WERI-Rb-1 (cell line): ENCODE data around the gene NUP160.
A peak's percentile ranks its signal among the peaks of the same experiment; 100 is the strongest.
"Not testable (repeated sequence)": the region's sequence is repeated elsewhere in the genome, so short reads cannot be mapped to it uniquely, and the experiment has no call there.

Experiments
- DNase-seq: peaks from one replicate; pipeline ENCODE4 v3.0.0-alpha.2; 2020
- H3K27ac ChIP-seq: fragments of 250-450 bp; sonication (Bioruptor Pico); 2 replicates; pipeline ENCODE4 v1.5.1; 2020; ENCODE audit warnings: mild to moderate bottlenecking, moderate library complexity
- H3K27me3 ChIP-seq: fragments of 250-450 bp; sonication (Bioruptor Pico); 2 replicates; pipeline ENCODE4 v1.5.1; 2021; ENCODE audit warnings: mild to moderate bottlenecking, low read depth, moderate library complexity; ENCODE audit not compliant: insufficient read depth, severe bottlenecking
- H3K36me3 ChIP-seq: fragments of 250-450 bp; sonication (Bioruptor Pico); 2 replicates; pipeline ENCODE4 v1.5.1; 2020; ENCODE audit warnings: mild to moderate bottlenecking, moderate library complexity
- H3K4me3 ChIP-seq: 2 replicates; pipeline ENCODE4 v1.5.1; 2011; ENCODE audit warnings: low read depth, mild to moderate bottlenecking, control low read depth, low read length
- H3K9me3 ChIP-seq: fragments of 250-450 bp; sonication (Bioruptor Pico); 2 replicates; pipeline ENCODE4 v1.5.1; 2021; ENCODE audit warnings: mild to moderate bottlenecking, moderate library complexity; ENCODE audit not compliant: severe bottlenecking
- TF ChIP-seq, protein P1 (sequence below): IDR thresholded peaks from 2 replicates; pipeline ENCODE4 v1.5.1; 2011; ENCODE audit warnings: low read depth, mild to moderate bottlenecking, control low read depth, inconsistent platforms, low read length

Gene NUP160, protein sequence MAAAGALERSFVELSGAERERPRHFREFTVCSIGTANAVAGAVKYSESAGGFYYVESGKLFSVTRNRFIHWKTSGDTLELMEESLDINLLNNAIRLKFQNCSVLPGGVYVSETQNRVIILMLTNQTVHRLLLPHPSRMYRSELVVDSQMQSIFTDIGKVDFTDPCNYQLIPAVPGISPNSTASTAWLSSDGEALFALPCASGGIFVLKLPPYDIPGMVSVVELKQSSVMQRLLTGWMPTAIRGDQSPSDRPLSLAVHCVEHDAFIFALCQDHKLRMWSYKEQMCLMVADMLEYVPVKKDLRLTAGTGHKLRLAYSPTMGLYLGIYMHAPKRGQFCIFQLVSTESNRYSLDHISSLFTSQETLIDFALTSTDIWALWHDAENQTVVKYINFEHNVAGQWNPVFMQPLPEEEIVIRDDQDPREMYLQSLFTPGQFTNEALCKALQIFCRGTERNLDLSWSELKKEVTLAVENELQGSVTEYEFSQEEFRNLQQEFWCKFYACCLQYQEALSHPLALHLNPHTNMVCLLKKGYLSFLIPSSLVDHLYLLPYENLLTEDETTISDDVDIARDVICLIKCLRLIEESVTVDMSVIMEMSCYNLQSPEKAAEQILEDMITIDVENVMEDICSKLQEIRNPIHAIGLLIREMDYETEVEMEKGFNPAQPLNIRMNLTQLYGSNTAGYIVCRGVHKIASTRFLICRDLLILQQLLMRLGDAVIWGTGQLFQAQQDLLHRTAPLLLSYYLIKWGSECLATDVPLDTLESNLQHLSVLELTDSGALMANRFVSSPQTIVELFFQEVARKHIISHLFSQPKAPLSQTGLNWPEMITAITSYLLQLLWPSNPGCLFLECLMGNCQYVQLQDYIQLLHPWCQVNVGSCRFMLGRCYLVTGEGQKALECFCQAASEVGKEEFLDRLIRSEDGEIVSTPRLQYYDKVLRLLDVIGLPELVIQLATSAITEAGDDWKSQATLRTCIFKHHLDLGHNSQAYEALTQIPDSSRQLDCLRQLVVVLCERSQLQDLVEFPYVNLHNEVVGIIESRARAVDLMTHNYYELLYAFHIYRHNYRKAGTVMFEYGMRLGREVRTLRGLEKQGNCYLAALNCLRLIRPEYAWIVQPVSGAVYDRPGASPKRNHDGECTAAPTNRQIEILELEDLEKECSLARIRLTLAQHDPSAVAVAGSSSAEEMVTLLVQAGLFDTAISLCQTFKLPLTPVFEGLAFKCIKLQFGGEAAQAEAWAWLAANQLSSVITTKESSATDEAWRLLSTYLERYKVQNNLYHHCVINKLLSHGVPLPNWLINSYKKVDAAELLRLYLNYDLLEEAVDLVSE (N-terminal part only)

DNA sequence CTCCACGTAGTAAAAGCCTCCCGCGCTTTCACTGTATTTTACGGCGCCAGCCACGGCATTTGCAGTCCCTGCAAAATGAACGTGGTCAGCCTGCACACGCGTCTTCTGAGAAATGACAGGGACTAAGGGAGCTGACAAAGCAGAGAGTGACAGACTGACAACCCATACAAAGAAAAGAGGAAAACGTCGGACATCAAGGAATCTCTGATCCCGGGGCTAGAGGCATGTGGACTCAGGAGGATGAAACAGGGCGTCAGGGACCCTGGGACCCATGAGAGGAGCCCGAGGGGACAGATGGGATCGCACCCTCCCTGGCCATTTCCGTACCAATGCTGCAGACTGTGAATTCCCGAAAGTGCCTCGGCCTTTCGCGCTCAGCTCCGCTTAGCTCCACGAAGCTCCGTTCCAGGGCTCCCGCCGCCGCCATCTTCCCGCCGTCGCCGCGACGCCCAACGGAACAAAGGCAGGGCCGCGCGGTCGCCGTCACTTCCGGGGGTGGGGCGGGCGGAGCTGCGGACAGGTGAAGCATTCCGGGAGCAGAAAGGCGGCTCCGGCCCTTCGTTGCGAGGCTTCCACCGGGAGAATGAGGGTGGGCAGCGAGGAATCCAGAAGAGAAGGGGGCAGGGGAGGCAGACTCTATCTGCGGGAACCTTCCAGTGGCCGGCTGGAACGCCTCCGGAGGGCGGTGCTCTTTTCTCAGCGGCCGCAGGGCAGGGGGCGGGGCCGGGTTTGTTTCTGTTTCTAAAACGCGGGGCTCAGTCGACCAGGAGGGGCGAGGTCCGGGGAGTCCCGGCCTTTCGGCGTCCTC is at the start of gene NUP160:
TSS of gene NUP160 (minus strand) at position 459 of the 808 bp plus-strand sequence. CDS start at position 427, 32 bp downstream.
- TF ChIP-seq, protein P1, sequence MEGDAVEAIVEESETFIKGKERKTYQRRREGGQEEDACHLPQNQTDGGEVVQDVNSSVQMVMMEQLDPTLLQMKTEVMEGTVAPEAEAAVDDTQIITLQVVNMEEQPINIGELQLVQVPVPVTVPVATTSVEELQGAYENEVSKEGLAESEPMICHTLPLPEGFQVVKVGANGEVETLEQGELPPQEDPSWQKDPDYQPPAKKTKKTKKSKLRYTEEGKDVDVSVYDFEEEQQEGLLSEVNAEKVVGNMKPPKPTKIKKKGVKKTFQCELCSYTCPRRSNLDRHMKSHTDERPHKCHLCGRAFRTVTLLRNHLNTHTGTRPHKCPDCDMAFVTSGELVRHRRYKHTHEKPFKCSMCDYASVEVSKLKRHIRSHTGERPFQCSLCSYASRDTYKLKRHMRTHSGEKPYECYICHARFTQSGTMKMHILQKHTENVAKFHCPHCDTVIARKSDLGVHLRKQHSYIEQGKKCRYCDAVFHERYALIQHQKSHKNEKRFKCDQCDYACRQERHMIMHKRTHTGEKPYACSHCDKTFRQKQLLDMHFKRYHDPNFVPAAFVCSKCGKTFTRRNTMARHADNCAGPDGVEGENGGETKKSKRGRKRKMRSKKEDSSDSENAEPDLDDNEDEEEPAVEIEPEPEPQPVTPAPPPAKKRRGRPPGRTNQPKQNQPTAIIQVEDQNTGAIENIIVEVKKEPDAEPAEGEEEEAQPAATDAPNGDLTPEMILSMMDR: no peak; the same call in 1 of the 2 replicates
- H3K36me3 ChIP-seq: peaks cover 53% of the 10 kb centered on the region
- H3K27ac ChIP-seq: peak within 1 kb of the TSS; percentile 98
- DNase-seq: peak; percentile 84
- H3K9me3 ChIP-seq: no peaks in the 10 kb centered on the region
- H3K4me3 ChIP-seq: peak within 1 kb of the TSS; percentile 75
- H3K27me3 ChIP-seq: no peaks in the 10 kb centered on the region

DNA sequence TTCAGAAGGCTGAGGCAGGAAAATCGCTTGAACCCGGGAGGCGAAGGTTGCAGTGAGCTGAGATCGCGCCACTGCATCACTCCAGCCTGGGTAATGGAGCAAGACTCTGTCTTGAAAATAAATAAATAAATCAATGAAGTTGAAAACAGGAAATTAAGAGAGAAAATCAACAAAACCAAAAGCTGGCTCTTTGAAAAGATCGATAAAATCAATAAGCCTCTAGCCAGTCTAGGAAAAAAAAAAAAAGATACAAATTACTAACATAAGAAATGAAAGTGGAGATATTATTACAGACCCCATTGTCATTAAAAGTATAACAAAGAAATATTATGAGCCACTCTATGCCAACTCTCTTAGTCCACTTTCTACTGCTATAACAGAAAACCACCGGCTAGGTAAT is 48.0 kb upstream of the NUP160 start:
- DNase-seq: no peak
- no peak overlapping the region for H3K27ac ChIP-seq
- TF ChIP-seq, protein P1: no peak
- H3K9me3 ChIP-seq: no peaks in the 10 kb centered on the region
- H3K27me3 ChIP-seq: no peaks in the 10 kb centered on the region
- H3K36me3 ChIP-seq: no peaks in the 10 kb centered on the region
- no peak overlapping the region for H3K4me3 ChIP-seq

DNA sequence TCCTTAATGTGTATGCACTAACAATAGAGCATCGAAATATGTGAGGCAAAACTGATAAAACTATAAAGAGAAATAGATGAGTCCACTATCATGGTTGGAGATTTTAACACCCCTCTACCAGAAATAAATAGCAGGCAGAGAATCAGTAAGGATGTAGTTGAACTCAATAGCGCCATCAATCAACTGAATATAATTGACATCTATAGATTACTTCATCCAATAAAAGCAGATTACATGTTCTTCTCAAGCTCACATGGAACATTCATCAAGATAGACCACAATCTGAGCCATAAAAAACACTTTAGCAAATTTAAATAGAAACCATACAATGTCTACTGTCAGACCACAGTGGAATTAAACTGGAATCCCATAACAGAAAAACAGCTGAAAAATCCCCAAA is 46.9 kb upstream of the NUP160 start:
- TF ChIP-seq, protein P1: no peak
- Histone ChIP-seq H3K4me3 (no peak overlapping the region), H3K36me3 (no peaks in the 10 kb centered on the region), H3K9me3 (no peaks in the 10 kb centered on the region), H3K27ac (no peak overlapping the region), H3K27me3 (no peaks in the 10 kb centered on the region)
- DNase-seq: no peak

DNA sequence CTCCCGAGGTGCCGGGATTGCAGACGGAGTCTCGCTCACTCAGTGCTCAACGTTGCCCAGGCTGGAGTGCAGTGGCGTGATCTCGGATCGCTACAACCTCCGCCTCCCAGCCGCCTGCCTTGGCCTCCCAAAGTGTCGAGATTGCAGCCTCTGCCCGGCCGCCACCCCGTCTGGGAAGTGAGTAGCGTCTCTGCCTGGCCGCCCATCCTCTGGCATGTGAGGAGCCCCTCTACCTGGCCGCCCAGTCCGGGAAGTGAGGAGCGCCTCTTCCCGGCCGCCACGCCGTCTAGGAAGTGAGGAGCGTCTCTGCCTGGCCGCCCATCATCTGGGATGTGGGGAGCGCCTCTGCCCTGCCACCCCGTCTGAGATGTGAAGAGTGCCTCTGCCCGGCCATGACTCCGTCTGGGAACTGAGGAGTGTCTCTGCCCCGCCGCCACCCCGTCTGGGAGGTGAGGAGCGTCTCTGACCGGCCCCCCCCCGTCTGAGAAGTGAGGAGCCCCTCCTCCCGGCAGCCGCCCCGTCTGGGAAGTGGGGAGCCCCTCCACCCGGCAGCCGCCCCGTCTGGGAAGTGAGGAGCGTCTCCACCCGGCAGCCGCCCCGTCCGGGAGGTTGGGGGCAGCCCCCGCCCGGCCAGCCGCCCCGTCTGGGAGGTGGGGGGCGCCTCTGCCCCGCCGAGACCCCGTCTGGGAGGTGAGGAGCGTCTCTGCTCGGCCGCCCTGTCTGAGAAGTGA is 44.6 kb upstream of the NUP160 start:
- H3K36me3 ChIP-seq, H3K27me3 ChIP-seq, H3K9me3 ChIP-seq, H3K4me3 ChIP-seq, H3K27ac ChIP-seq: not testable (repeated sequence)
- DNase-seq: peak; percentile 19

DNA sequence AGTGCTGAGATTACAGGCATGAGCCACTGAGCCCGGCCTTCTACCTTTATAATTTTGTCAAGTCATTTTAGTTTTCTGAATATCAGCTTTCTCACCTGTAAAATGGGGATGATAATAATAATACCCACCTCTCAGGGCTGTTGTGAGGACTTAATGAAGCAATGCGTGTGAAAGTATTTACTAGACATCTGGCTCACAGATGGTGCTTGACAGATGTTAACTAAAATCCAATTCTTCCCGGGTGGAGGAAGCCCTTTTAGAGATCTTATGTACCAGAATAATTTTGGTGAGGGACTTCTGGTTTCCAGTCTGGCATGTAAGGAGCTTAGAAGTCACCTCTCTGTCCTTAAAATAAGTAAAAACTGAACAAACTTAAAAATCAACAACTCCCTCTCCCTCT is 43.7 kb upstream of the NUP160 start:
- no peak overlapping the region for H3K4me3 ChIP-seq
- no peaks in the 10 kb centered on the region for H3K9me3 ChIP-seq
- TF ChIP-seq, protein P1: no peak
- no peaks in the 10 kb centered on the region for H3K27me3 ChIP-seq
- no peak for DNase-seq
- no peak overlapping the region for H3K27ac ChIP-seq
- no peaks in the 10 kb centered on the region for H3K36me3 ChIP-seq
